ENCODE data around the gene NLN.
A peak's percentile ranks its signal among the peaks of the same experiment; 100 is the strongest.
"Not testable (repeated sequence)": the region's sequence is repeated elsewhere in the genome, so short reads cannot be mapped to it uniquely, and the experiment has no call there.

NLN gene

DNA sequence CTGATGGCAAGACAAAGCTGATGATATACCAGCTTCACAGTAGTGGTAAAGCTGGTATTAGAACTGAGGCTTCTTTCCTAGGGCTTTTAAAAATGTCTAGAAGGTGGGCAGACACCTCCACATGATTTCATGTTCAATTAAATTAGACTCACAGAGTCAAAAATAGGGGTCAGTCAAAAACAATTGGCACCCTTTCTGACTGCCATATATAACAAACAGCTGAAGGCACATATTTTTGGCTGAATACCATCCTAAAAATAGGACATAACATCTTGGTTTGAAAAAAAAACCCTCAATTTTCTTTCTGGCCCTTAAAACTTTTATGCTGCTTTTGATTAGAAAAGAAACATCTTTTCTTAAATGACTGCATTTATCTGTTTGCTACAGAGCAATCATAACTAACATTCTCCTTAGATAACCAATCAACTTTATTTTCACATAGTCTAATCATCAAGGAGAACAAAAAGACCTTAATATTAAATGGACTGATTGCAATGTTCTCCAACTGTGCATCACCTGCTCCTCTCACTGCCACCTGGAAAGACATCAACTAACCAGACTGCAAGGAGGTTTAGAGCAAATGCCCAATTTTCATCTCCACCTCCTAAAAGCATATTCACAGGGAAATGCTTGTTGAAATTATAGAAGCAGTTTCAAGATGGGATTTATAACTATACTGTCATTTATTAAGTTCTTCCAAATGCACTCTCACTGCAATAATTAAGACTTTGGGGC is 3.3 kb upstream of the NLN start:
- TF ChIP-seq, protein P1, sequence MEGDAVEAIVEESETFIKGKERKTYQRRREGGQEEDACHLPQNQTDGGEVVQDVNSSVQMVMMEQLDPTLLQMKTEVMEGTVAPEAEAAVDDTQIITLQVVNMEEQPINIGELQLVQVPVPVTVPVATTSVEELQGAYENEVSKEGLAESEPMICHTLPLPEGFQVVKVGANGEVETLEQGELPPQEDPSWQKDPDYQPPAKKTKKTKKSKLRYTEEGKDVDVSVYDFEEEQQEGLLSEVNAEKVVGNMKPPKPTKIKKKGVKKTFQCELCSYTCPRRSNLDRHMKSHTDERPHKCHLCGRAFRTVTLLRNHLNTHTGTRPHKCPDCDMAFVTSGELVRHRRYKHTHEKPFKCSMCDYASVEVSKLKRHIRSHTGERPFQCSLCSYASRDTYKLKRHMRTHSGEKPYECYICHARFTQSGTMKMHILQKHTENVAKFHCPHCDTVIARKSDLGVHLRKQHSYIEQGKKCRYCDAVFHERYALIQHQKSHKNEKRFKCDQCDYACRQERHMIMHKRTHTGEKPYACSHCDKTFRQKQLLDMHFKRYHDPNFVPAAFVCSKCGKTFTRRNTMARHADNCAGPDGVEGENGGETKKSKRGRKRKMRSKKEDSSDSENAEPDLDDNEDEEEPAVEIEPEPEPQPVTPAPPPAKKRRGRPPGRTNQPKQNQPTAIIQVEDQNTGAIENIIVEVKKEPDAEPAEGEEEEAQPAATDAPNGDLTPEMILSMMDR (IDR thresholded peaks at IDR 0.05; ENCODE audit: extremely low read depth, missing control alignments), result no peak
- no peak for DNase-seq (ENCODE audit: low spot score)

GRCh38 chr5:65721050-65721719 is 820 bp upstream of the NLN start:
- TF ChIP-seq, protein P1 (IDR thresholded peaks at IDR 0.05; ENCODE audit: extremely low read depth, missing control alignments), result no peak
- DNase-seq (ENCODE audit: low spot score), result peak; percentile 52

GRCh38 chr5:65722575-65723403 is 784 bp downstream of the NLN start:
- peak; percentile 49 for DNase-seq (ENCODE audit: low spot score)

DNA sequence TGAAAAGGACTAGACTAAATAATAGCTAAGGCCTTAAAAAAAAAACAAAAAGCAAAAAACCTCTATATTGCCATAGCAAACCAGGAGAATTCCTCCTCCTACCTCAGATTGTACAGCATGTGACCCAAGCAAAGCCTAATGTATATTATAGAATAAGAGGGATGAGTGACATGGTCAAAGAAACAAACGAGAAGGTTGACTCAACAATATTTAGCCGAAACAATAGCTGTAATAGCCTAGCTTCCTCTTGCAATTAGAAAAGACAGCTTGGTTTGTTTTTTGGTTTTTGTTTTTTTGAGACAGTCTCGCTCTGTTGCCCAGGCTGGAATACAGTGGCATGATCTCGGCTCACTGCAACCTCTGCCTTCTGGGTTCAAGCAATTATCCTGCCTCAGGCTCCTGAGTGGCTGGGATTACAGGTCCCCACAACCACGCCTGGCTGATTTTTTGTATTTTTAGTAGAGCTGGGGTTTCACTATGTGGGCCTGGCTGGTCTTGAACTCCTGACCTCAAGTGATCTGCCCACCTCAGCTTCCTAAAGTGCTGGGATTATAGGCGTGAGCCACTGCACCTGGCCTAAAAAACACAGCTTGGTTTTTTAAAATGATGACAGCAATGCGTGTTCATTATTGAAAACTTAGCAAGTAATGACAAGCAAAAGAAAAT is 5.6 kb downstream of the NLN start:
- DNase-seq (ENCODE audit: low spot score), result no peak
- TF ChIP-seq, protein P1 (IDR thresholded peaks at IDR 0.05; ENCODE audit: extremely low read depth, missing control alignments), result no peak

More at GRCh38 chr5:65722575-65723403, 784 bp downstream of the NLN start:
- TF ChIP-seq, protein P1 (IDR thresholded peaks at IDR 0.05; ENCODE audit: extremely low read depth, missing control alignments), result no peak

DNA sequence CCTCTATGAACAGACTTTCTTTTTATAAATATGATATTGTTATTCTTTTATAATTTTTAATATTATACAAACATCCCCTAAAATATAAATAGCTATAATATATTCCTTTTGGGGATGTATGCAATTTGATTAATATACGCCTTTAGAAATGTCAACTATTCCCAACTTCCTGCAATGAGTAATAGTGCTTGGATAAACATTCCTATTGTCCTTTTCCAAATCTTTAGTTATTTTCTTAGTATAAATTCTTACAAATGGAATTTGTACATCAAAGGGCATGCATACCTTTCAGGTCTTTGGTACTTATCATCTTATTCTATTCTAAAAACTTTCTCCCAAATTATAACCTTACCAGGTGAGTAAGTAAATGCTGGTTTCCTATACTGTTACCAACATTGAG is 6.2 kb downstream of the NLN start:
- TF ChIP-seq, protein P1 (IDR thresholded peaks at IDR 0.05; ENCODE audit: extremely low read depth, missing control alignments), result no peak
- no peak for DNase-seq (ENCODE audit: low spot score)

- TF ChIP-seq, protein P1 (IDR thresholded peaks at IDR 0.05; ENCODE audit: extremely low read depth, missing control alignments), result no peak
- no peak for DNase-seq (ENCODE audit: low spot score)
These were observed 8.9 kb downstream of the NLN start for GRCh38 chr5:65730910-65731309.

GRCh38 chr5:65732046-65732445 is 10.0 kb downstream of the NLN start:
- not testable (repeated sequence) for DNase-seq (ENCODE audit: low spot score)

DNA sequence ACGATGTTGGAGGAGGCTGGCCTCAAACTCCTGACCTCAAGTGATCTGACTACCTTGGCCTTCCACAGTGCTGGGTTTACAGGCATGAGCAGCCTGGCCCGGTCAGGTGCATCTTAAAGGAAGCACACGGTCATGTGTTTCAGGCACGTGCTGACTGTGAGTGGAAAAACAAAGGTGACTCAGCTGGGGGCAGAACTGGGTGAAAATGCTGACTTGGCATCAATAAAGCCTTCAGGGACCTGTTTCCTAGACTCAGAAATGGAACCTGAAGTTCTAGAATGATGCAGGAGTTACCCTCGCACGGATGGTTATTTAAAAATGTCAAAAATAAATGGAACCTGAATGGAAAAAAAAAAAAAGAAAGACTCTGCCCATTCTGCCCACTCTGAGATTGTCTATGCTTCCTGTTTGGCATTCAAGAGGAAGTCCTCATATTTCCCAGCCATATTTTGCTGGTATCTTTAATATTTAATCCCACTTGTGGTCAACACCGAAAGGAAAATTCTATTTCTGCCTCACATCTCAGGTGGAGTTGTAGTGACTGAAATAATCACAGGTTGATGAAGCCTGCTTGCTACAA is 12.3 kb downstream of the NLN start:
- not testable (repeated sequence) for DNase-seq (ENCODE audit: low spot score)

All from GM20000 (cell line).